NCI-H2196 (cell line): ENCODE results near the gene DOCK11.

Experiments used
- DNase-seq: peaks from one replicate; lab custom pipeline; 2025; ENCODE audit not compliant: unreplicated experiment; lab: John Stamatoyannopoulos, UW

DOCK11 gene

GRCh38 chrX:118623062-118623461 is 127.4 kb downstream of the DOCK11 start:
- no peak for DNase-seq

GRCh38 chrX:118626346-118626745 is 130.7 kb downstream of the DOCK11 start:
- no peak for DNase-seq

DNA sequence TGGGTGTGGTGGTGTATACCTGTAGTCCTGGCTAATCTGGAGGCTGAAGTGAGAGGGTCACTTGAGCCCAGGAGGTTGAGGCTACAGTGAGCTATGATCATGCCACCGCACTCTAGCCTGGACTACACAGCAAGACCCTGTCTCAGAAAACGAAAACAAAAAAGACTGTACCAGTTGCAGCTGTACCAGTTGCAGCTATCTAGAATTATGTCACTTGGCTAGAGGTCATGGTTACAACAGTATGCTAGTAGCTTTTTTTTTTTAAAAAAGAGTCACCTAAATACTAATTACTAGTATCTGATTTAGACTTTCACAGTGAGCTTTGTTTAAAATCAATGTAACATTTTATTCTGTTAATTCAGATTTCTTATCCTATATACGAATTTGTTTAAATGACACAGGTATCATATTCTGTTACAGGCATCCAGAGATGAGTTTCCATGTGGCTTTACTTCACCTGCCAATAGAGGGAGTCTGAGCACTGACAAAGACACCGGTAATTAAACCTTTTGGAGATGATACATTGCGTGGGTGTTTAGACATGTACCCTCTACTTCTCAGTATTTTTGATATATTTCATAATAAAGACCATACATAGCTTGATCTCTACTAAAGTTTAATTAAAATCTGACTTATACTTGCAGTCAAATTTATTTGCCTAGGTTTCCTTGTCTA is 131.6 kb downstream of the DOCK11 start:
- peak; percentile 14 for DNase-seq

GRCh38 chrX:118630848-118631247 is 135.2 kb downstream of the DOCK11 start:
- DNase-seq: no peak

DNA sequence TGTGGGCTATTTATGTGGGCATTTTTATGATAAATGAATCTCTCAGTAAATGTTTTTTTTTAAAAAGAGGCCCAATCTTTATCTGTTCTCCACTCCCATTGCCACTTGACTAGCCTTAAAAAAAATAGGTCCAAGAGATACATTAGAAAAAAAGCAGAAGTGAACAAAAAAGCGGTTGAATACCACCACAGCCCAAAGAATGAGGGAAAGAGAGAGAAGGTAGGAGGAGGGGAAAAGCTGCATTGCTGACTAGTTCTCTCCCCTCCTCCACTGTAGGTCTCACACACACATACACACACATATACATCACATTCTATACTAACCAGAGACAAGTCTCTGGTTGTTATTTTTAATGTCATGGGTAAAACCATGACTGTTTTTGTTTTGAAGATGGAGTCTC is 136.0 kb downstream of the DOCK11 start:
- no peak for DNase-seq

- no peak for DNase-seq
Measured at GRCh38 chrX:118632862-118633261, 137.2 kb downstream of the DOCK11 start.

GRCh38 chrX:118633530-118633929 is 137.9 kb downstream of the DOCK11 start:
- DNase-seq: no peak

GRCh38 chrX:118634336-118634735 is 138.7 kb downstream of the DOCK11 start:
- DNase-seq: no peak

DNA sequence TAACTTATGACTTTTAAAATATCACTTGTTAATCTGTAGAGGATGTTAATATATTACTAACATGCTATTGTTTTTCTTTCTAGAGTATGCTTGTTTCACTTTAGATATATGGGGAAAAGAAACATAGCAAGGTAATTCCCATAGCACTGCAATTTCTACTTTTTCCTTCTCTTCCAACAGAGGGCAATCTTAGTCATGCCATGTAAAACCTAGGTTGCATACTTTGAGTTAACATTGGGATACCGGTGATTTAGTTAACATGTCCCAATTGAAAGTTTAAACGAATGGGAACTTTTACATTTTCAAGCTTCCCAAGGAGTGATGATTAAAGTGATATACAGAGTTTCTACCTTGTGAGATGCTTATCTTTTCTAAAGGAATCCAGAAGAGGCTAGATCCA is 142.4 kb downstream of the DOCK11 start:
- no peak for DNase-seq

DNA sequence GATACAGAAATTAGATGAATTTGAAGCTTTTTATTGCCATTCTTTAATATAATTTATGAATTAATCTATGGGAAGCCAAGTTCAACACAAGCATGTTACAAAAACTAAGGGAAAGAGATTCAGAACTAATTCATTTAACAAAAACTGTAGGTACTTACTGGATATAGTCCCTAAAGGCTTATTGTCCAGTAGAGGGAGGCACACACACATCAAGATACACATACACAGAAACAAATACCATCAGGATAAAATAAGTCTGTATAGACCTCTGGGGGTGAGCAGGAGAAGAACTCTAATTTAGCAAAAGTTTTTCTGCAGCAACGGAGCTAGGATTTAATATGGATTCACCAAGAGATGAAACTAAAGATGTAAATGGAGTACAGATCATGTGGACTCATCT is 148.8 kb downstream of the DOCK11 start:
- DNase-seq: peak; percentile 3

DNA sequence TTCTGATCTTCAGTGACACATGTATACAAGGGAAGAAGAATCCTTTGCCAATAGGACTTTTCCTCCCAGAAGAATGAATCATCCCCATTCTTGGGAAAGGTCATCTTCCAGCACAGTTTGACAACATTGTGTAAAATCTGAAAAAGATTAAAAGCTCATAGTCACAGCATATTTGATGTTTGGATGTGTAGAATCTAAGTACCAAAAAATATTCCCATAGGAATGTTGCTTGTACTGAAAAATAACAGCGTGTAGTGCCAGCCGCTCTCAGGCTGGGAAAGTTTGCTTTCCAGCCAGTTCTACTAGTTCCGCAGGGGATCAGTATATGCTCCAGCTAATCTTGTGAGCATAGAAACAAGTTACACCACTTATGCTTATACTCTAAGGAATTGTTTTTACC is 157.1 kb downstream of the DOCK11 start:
- no peak for DNase-seq

DNA sequence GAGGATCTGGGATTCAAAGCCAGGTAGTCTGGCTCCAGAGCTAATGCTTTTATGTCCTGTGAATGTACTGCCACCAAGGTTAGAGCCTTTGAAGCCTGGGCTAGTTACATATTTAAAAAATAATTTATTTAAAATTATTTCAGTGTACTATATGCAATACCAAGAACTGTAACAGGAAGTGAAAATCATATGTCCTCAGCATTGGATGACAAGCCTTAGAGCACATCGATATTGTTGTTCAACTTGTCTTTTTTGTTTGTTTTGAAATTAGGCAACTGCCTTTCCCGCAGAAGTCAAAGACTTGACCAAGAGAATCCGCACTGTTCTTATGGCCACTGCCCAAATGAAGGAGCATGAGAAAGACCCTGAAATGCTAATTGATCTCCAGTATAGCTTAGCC is 158.7 kb downstream of the DOCK11 start:
- no peak for DNase-seq

- no peak for DNase-seq
Measured at GRCh38 chrX:118655561-118656246, 160.1 kb downstream of the DOCK11 start.

GRCh38 chrX:118657413-118657812 is 161.8 kb downstream of the DOCK11 start:
- no peak for DNase-seq

GRCh38 chrX:118660085-118660484 is 164.5 kb downstream of the DOCK11 start:
- no peak for DNase-seq

GRCh38 chrX:118665204-118665603 is 169.6 kb downstream of the DOCK11 start:
- no peak for DNase-seq

DNA sequence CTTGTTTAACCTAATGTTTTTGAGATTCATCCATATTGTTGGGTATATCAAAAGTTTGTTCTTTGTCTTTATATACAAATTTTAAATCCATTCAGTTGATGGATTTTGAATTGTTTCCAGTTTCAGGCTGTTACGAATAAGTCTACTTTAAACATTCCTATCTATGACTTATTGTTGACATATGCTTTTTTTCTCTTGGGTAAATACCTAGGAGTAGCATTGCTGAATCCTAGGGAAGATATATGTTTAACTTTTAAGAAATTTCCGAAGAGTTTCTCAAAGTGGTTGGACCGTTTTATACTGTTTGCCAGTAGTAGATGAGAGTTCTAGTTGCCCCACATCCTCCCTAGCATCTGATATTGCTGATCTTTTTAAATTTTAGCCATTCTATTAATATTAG is 170.9 kb downstream of the DOCK11 start:
- DNase-seq: no peak

DNA sequence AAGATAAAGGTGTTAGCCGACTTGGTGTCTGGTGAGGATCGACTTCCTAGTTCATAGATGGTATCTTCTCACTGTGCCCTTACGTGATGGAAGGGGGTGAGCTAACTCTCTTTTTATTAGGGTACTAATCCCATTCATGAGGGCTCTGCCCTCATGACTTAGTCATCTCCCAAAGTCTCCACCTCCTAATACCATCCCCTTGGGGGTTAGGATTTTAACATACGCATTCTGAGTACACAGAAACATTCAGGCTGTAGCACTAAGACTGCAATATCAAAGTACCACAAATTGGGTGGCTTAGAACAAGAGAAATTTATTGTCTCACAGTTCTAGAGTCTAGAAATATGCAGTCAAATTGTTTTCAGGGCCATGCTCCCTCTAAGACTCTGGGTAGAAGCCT is 173.8 kb downstream of the DOCK11 start:
- DNase-seq: no peak

DNA sequence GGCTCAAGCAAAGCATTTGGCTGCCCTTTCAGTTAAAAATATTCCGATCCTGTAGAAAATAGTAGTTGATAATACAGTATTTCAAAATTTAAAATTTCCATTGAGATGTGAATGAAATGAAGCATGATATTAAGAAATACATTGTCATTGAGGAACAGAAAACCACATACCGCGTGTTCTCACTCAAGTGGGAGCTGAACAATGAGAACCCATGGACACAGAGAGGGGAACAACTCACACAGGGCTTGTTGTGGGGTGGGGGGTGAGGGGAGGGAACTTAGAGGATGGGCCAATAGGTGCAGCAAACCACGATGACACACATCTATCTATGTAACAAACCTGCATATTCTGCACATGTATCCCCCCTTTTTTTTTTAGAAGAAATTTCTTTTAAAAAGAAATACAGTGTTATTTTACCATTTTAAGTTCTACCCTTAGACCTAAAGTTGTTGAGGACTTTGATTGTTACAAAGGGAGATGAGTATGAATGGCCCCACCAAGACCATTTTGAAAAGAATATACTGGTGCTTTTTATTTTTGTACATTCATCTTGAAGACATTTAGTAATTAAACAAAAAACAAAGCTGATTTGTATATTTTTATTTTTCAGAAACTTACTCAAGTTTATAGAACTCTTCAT is 179.8 kb downstream of the DOCK11 start:
- DNase-seq: no peak

GRCh38 chrX:118675966-118676349 is 180.3 kb downstream of the DOCK11 start:
- DNase-seq: no peak

DNA sequence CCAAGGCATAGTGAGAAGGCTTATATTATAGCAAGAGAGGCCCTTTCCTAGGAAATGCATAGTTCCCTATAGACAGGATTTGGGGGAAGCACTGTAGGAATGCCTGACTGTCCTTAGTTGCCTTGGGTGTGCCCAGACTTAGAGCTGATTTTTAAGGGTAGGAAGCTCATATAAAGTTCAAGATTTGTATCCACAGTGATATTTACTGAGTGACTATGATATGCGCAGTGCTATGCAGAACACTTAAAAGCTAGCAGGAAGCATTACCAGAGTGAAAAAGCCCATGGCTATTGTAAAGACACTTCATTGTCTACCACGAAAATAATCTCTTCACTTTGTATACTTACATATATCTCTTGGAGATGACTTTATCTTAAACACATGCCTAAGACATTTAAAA is 181.7 kb downstream of the DOCK11 start:
- DNase-seq: no peak

DNA sequence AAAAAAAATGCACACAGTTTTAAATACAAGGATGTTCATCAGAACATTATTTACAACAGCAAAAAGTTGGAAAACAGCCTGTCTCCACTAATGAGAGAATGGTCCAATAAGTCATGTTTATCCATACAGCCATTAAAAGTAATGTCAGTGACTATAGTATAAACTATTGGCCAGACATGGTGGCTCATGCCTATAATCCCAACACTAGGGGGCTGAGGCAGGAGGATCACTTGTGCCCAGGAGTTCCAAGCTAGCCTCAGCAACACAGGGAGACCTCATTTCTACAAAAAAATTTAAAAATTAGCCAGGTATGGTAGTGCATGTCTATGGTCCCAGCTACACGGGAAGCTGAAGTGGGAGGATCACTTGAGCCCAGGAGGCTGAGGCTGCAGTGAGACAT is 183.7 kb downstream of the DOCK11 start:
- no peak for DNase-seq
